HCT116 (cell line): ENCODE data around the gene NRTN. TPM values are rescaled to one million over a fixed set of nuclear protein-coding genes. Genes with fewer than 3 reads are reported as not detected.

Experiments
- ATAC-seq: fragments of 200-7000 bp; cut with Tn5 transposase; 2 replicates; pipeline ENCODE4 v1.9.1; 2020; ENCODE audit warnings: mild to moderate bottlenecking, moderate library complexity
- BruUV-seq: library from RNA; stranded (reverse); fragments of 400-500 nt; replicated peaks from 2 replicates; lab custom pipeline; 2021; lab: Mats Ljungman, UMichigan
- CTCF ChIA-PET: fragments of 300-600 bp; sonication (Branson Sonifier 250); formaldehyde crosslinking; loops from one replicate; lab custom pipeline; 2021; ENCODE audit warnings: antibody characterized with exemption; lab: Charles Lee
- POLR2A ChIA-PET: fragments of 300-600, 350-600 bp; sonication (Branson Sonifier 250); formaldehyde crosslinking; loops from one replicate; lab custom pipeline; 2021; ENCODE audit warnings: antibody characterized with exemption; lab: Charles Lee
- RAD21 ChIA-PET, 2 experiments: fragments of 300-600 bp; sonication (Branson Sonifier 250); formaldehyde crosslinking; loops; one replicate each; lab custom pipeline; 2023; ENCODE audit warnings: low total read pairs in 2 of 2; ENCODE audit not compliant: uncharacterized antibody in 2 of 2, unreplicated experiment in 2 of 2, low non-redundant PET in 1 of 2; lab: Charles Lee
- DNase-seq: peaks from one replicate; pipeline ENCODE4 v3.0.0-alpha.2; 2010; ENCODE audit warnings: low read depth, low spot score
- H2AFZ ChIP-seq: fragments of 200-600 bp; shearing (Covaris generic), sonication (generic); 2 replicates; pipeline ENCODE4 v1.6.1; 2017; ENCODE audit warnings: low read depth, mixed run types, mixed read lengths, antibody characterized with exemption, low read length; ENCODE audit not compliant: poor library complexity, severe bottlenecking
- H3K27ac ChIP-seq: 2 replicates; pipeline ENCODE4 v1.5.1; 2012; ENCODE audit warnings: low read depth, low read length
- H3K27me3 ChIP-seq: fragments of 200-600 bp; sonication (generic); 2 replicates; pipeline ENCODE4 v1.6.1; 2016; ENCODE audit warnings: mixed run types, low read length, mixed read lengths; ENCODE audit not compliant: insufficient read depth
- H3K36me3 ChIP-seq, 2 experiments: fragments of 200-500 bp in 1 of 2; fragments of 200-600 bp in 1 of 2; sonication (Bioruptor generic) in 1 of 2; sonication (generic) in 1 of 2; 2 replicates each; pipeline versions ENCODE4 v1.5.1 to v1.6.1; 2014 to 2016; ENCODE audit warnings: low read length in 2 of 2, inconsistent platforms in 1 of 2, mixed read lengths in 1 of 2, mixed run types in 1 of 2; ENCODE audit not compliant: insufficient read depth in 2 of 2, control insufficient read depth in 1 of 2
- H3K4me1 ChIP-seq, 2 experiments: fragments of 200-600 bp in 1 of 2; sonication (generic) in 1 of 2; 2 replicates each; pipeline versions ENCODE4 v1.5.1 to v1.6.1; 2012 to 2017; ENCODE audit warnings: low read length in 2 of 2, inconsistent platforms in 1 of 2, mild to moderate bottlenecking in 1 of 2, mixed read lengths in 1 of 2, mixed run types in 1 of 2, moderate library complexity in 1 of 2; ENCODE audit not compliant: insufficient read depth in 2 of 2, control insufficient read depth in 1 of 2
- H3K4me2 ChIP-seq: fragments of 200-600 bp; sonication (generic); 2 replicates; pipeline ENCODE4 v1.6.1; 2017; ENCODE audit warnings: mixed run types, low read length, mixed read lengths
- H3K4me3 ChIP-seq, 2 experiments: fragments of 200-600 bp in 1 of 2; sonication (generic) in 1 of 2; replicated peaks in 1 of 2; 2 replicates each; pipeline ENCODE4 v1.5.1; 2011 to 2016; ENCODE audit warnings: low read length in 2 of 2, control low read depth in 1 of 2, low read depth in 1 of 2, mild to moderate bottlenecking in 1 of 2, mixed read lengths in 1 of 2, mixed run types in 1 of 2
- H3K79me2 ChIP-seq: fragments of 200-600 bp; sonication (generic); 2 replicates; pipeline ENCODE4 v1.6.1; 2017; ENCODE audit warnings: mild to moderate bottlenecking, mixed run types, low read length, moderate library complexity, mixed read lengths; ENCODE audit not compliant: insufficient read depth
- H3K9ac ChIP-seq: fragments of 200-600 bp; sonication (generic); 2 replicates; pipeline ENCODE4 v1.6.1; 2016; ENCODE audit warnings: low read length, mixed read lengths
- H3K9me2 ChIP-seq: fragments of 200-600 bp; sonication (generic), shearing (Covaris generic); 2 replicates; pipeline ENCODE4 v1.6.1; 2017; ENCODE audit warnings: mixed run types, mild to moderate bottlenecking, moderate library complexity; ENCODE audit not compliant: insufficient read depth
- H3K9me3 ChIP-seq, 2 experiments: fragments of 200-500 bp in 1 of 2; fragments of 200-600 bp in 1 of 2; sonication (Bioruptor generic) in 1 of 2; sonication (generic) in 1 of 2; 2 replicates each; pipeline ENCODE4 v1.6.1; 2014 to 2017; ENCODE audit warnings: low read length in 2 of 2, mixed read lengths in 2 of 2, inconsistent platforms in 1 of 2, low read depth in 1 of 2, mild to moderate bottlenecking in 1 of 2, mixed run types in 1 of 2, moderate library complexity in 1 of 2; ENCODE audit not compliant: control insufficient read depth in 1 of 2, insufficient read depth in 1 of 2
- H4K20me1 ChIP-seq: fragments of 200-600 bp; sonication (generic), shearing (Covaris generic); 2 replicates; pipeline ENCODE4 v1.6.1; 2017; ENCODE audit warnings: mixed run types, mild to moderate bottlenecking, moderate library complexity; ENCODE audit not compliant: insufficient read depth
- JUND ChIP-seq: IDR thresholded peaks from 2 replicates; pipeline ENCODE4 v1.6.1; 2012
- MAX ChIP-seq: IDR thresholded peaks from 2 replicates; pipeline ENCODE4 v1.6.1; 2012
- RAD21 ChIP-seq: IDR thresholded peaks from 2 replicates; pipeline ENCODE4 v1.6.1; 2012; ENCODE audit warnings: low read depth, mild to moderate bottlenecking
- REST ChIP-seq: IDR thresholded peaks from 2 replicates; pipeline ENCODE4 v1.6.1; 2012; ENCODE audit warnings: low read depth
- SP1 ChIP-seq: IDR thresholded peaks from 2 replicates; pipeline ENCODE4 v1.6.1; 2012; ENCODE audit warnings: low read depth
- YY1 ChIP-seq: IDR thresholded peaks from 2 replicates; pipeline ENCODE4 v1.6.1; 2011; ENCODE audit warnings: low read length, low read depth, moderate library complexity, mild to moderate bottlenecking; ENCODE audit not compliant: insufficient replicate concordance; ENCODE audit errors: extremely low read depth
- intact Hi-C: fragments of 100-400 bp; cut with micrococcal nuclease; formaldehyde crosslinking; loops from 2 replicates; pipeline ENCODE4 v1.10.0; 2022
- total RNA-seq: library from RNA; stranded (reverse); gene quantifications from one replicate; pipeline ENCODE4 v1.2.1, GENCODE V29; 2021; ENCODE audit not compliant: unreplicated experiment

Gene NRTN
- total RNA-seq, 1 experiment from 2014 or later = 11.5 TPM

- H3K27me3 ChIP-seq = no peaks in the 10 kb centered on the region
- H3K9me2 ChIP-seq = no peaks in the 10 kb centered on the region
- no peak overlapping the region for H2AFZ ChIP-seq
- H3K36me3 ChIP-seq = peaks cover 37 to 56% of the 10 kb centered on the region in 2 experiments; a peak in 3 of 4 replicates
- no TSS peak for BruUV-seq
- H3K4me2 ChIP-seq = no peak overlapping the region
- intact Hi-C loops = no loop called here
- H3K79me2 ChIP-seq = peaks cover 26% of the 10 kb centered on the region
- DNase-seq (no peak), ATAC-seq (no peak)
- ChIA-PET RAD21 (no interaction called here), POLR2A (no interaction called here), CTCF (no interaction called here)
- no peak overlapping the region for H3K9ac ChIP-seq
- H3K9me3 ChIP-seq = no peaks in the 10 kb centered on the region
- H3K4me1 ChIP-seq = peaks cover 6 to 13% of the 10 kb centered on the region in 2 experiments; a peak in 3 of 4 replicates
- no peak overlapping the region for H3K27ac ChIP-seq
- TF ChIP-seq REST = no peak
- no peak for TF ChIP-seq SP1
- no peak for TF ChIP-seq MAX
- no peak for TF ChIP-seq YY1
- no peak for TF ChIP-seq JUND
- TF ChIP-seq RAD21 = no peak
- H4K20me1 ChIP-seq = no peaks in the 10 kb centered on the region; the same call in 1 of the 2 replicates
- H3K4me3 ChIP-seq = no peak overlapping the region
These were observed 18.1 kb upstream of the NRTN start for GRCh38 chr19:5786593-5787408.
